Stimulated activated CD8-positive, alpha-beta memory T cell treated with anti-CD3 and anti-CD28 coated beads, Interleukin-12 subunit alpha, Interleukin-12 subunit beta, amount 100 ng/mL, for 24 hours (primary cell): ENCODE results near the gene GRAMD4.

Experiments used
- DNase-seq: peaks from one replicate; pipeline ENCODE4 v3.0.0-alpha.2; 2020; ENCODE audit errors: extremely low read depth

Gene GRAMD4

DNA sequence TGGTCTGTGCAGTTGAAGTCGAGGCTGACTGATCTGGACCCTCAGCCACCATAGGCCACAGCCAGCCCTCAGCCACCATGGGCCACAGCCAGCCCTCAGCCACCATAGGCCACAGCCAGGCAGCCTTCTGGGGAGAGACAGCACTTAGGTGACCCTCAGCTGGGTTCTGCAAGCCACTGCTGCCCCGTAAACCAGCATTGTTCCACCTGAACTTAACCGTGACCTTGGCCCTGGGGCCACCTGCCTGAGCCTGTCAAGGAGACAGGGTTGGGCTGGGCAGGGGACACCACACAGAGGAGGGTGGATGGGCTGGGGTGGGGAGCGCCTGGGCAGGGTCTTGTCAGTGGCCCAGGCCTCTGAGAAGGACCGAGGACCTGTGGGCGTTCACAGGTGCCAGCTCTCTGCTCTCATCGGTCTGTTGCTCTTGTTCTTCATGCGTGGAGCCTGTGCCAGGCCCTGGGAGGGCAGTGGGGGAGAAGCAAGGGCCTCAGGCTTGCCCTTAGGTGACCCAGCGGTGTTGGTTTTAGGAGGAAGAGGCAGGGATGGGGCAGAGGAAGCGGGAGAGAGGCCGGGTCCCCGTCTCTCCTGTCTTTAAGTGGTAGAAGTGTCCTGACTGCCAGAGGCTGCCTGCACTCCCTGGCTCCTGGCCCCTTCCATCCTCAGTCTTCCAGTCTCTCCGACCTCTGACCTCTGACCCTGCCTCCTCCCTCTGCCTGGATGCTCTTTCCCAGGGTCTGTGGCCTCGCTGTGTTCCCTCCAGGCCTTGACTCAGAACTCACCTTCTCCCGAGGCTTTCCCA lies 36.9 kb downstream of the GRAMD4 start:
- DNase-seq: no peak

DNA sequence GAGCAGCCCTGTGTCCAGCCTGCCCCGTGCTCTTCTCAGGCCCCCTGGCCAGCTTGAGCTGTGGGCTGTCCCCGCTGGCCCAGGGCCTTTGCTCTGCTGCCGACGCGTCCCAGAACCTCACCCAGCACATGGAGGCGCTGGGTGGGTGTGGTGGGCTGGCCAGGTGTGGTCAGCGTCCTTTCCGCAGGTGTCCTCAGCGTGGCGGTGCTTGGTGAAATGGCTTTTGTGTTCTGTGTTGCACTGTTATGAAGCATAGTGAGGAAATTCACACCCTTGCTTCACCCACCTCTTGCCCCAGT lies 37.4 kb downstream of the GRAMD4 start:
- DNase-seq: no peak

DNA sequence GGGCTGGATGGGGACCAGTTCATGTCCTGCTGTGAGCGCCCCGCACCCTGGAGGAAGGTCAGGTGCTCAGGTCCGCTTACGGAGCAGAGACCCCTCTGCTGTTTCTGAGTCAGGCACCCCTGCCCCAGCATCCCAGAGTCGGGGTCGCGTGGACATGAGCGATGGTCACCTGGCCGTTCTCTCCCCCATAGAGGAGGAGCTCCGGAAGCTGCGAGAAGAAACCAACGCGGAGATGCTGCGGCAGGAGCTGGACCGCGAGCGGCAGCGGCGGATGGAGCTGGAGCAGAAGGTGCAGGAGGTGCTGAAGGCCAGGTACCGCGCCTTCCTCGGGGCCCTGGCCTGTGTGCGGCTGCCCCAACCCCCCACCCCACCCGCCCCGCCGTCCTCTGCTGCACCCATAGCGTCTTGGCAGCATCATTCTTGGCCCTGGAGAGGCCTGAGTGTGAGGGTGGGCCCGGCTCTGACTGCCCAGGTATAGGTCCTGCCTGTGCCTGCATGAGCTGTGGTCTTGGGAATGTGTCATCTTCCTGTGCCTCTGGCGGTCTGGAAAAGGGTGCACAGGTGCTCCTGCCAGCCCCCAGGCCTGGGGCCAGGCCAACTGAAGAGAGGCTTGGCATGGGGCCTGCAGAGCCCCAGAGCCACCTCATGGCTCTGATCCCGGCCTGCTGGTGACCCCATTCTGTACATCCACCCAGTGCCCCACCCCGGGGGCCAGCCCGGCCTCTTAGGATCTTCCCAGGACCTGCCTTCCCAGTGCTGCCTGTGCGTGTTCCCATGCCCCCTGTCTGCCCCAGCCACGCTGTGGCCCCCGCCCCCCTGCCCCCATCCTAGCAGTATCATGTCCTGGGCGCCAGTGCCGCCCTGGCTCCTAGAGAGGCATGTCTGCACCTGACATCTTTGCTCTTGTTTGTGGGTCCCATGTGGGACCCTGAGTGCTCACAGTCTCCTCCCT lies 38.1 kb downstream of the GRAMD4 start:
- no peak for DNase-seq

DNA sequence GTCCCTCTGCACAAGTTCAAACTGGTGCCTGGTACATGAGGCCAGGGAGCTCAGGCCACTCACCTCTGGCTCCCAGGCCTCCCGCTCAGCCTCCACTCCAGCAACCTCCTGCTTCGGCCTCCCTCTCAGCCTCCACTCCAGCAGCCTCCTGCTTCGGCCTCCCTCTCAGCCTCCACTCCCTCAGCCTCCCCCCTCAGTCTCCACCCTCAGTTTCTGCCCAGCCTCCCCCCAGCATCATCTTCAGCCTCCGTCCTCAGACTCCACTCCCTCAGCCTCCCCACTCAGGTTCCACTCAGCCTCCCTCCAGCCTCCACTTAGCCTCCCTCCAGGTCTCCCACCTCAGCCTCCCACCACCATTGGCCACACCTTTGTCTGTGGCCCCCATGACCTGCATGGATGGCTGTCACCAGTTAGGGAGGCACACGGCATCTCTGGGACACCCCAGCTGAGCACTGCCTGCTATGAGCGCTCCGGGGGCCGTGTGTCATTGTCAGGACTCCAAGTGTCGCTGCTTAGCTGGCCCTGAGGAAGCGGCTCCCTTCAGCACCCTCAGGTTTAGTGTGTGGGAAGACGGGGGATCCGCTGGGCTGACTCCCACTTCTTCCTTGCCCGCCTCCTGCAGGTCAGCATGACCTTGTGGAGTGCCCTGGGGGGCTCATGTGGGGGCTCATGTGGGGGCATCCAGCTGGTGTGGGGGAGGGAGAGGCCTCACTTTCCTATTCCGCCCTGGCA lies 39.0 kb downstream of the GRAMD4 start:
- DNase-seq: no peak

DNA sequence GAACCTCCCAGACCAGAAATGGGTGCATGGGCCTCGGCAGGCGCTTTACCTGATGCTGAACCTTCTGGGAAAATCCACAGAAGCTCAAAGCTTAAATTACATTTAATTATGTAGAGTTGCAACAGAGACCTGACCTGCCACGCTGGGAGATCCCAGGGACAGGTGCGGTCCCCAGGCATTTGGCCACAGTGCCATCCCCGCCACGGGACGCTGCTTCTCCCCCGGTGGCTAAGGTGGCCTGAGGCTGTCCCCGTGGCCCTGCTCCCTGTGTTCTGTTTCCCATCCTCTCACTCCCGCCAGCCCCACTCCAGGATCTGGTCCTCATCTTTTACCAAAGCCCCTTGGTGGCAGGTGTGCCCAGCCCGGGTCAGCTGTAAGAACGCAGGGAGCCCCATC lies 39.6 kb downstream of the GRAMD4 start:
- DNase-seq: no peak

DNA sequence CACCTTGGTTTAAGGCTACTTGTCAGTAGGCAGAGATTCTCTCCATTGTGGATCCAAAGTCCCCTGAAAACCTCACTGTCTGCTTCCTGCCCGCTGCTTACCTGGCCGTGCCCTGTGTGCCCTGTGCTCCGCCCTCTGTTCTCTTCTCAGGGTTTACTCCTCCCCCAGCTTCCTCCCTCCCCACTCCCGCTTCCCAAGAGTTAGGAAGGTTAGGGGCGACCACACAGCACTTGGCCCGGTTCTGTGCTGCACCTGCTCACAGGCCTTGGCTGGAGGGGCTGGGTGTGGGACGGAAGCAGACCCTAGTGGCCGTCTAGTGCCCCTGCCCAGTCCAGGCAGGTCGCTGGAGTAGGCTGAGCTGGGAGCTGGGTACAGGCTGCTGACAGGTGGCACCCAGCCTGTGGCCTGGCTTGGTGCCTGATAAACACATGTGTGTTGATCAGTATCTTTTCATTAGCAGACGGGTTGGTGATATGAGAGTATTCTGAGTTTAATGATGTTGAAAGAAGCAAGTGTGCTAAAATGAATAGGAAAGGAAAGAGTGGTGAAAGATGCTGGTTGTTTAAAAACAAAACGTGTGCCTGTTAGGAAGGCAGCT lies 40.5 kb downstream of the GRAMD4 start:
- DNase-seq: no peak

DNA sequence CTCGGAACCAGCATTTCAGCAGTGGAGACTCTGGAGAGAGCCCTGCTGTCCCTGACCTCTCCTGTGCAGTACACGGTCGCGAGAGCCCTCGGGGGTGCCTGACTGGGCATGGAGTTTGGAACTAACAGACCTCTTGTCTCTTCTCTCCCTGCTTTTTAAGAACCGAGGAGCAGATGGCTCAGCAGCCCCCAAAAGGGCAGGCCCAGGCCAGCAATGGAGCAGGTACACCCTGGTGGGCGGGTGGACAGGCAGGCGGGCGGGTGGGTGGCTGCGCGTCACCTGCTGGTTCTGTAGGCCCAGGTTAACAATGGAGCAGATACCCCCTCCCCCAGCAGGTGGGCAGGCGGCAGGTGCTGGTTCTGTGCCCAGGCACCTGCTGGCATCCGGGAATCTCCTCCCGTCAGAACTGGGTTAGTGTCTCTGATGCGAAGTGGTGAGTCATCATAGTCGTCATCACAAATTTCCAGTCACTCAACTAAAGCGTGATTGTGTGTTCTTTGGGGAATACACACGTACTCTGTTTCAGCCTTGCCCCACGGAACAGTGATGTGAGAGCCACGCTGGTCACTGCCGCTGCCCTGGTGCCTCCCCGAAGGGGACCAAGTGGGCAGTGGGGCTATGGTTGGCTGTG lies 41.1 kb downstream of the GRAMD4 start:
- no peak for DNase-seq

DNA sequence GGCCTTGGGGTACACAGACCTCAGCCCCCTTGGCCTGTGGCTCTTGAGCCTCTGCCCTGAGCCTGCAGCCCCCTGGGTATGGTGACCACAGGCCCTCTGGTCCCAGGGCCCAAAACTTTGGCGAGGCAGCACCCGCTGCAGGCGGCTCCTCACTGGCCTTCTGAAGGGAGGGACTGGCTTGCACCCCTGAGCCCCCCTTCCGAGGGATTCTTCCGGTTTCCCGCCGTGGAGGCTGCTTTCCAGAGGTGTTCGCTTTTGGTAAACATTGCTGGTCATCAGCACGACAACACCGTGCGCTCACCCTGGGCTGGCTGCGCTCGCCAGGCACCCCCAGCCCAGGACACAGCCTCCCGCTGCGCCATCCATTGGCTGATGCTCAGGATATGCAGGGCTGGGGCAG lies 42.0 kb downstream of the GRAMD4 start:
- DNase-seq: no peak

DNA sequence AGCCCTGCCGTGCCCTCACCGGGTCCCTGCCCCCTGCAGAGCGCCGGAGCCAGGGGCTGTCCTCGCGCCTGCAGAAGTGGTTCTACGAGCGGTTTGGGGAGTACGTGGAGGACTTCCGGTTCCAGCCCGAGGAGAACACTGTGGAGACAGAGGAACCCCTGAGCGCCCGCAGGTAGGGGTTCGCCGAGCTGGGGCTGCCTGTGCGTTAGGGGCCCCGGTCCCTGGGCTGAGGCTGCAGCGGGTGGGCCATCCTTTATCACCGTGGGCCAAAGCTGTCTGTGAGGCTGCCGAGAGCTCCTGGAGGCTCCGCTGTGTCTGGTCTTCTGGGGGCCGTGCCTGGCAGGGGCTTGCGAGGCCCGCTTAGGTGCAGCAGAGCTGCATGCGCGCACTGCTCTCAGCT lies 42.8 kb downstream of the GRAMD4 start:
- DNase-seq: no peak

DNA sequence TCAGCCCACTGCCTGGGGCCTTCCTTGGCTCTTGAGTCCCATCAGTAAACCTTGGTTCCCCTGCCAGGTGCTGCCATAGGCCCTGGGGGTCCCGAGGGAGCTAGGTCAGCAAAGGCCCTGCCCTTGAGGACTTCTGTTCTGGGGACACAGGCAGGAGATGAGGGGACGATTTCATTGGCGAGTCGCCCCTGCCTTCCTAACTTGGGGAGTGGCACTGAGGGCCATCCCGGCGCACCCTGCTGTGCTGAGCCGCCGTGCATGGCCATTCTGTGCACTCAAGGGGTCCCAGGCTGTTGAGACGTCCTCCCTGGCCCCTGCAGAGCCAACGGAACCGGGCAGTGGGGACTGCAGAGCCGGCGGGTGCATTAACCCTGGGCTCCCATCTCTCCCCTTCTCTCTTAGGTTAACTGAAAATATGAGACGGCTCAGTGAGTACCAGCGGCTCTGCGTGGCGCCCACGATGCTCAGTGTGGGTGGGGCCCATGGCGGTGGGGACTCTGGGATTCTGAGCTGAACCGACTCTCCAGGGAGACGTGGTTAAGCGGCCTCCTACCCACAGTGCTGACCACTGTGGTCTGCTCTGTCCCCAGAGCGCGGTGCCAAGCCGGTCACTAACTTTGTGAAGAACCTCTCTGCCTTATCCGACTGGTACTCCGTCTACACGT lies 43.4 kb downstream of the GRAMD4 start:
- DNase-seq: no peak

DNA sequence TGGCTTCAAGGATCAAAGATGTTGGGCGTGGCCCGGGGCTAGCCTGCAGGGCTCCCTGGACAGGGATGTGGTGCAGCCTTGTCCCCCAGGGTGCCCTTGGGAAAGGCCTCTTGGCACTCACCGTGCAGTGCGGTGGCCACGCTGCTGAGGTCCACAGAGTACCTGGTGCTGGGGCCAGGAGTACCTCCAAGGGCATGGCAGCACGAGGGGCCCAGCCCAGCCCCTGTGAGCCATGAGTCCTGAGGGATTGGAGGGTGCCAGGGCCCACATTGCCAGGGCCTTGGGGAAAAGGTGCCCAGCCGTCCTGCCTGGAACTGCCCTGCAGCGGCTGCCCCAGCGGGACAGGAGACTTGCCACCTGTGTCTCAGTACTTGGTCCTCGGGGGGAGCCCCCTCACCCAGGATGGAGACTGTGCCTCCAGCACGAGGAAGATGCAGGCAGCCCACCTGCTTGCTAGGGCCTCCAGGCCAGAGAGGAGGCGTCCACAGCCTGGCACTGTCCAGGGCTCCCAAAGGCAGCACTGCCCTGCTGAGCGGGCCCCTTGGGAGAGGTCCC lies 44.2 kb downstream of the GRAMD4 start:
- DNase-seq: no peak

DNA sequence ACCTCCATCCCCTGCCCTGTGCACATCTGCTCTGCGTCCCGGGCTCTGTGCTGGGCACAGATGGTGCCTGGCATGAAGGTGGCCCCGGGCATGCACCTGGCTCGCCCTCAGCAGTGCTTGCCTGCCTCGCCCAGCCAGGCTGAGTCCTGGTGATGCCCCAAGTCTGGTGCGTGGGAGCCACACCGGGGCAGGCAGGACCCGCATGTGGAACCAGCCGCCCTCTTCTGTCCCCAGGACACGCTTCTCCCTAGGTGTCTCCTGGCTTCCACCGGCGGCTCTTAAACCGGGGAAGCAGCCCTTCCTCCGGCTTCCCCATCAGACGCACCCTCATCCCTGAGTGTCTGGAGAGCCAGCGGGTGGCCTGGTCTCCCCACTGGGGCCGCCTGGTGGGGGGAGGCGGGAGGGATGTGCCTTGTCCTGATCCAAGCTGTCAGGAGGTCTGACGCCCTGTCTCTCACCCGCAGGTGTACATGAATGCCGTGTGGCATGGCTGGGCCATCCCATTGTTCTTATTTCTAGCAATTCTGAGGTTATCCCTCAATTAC lies 45.0 kb downstream of the GRAMD4 start:
- no peak for DNase-seq

DNA sequence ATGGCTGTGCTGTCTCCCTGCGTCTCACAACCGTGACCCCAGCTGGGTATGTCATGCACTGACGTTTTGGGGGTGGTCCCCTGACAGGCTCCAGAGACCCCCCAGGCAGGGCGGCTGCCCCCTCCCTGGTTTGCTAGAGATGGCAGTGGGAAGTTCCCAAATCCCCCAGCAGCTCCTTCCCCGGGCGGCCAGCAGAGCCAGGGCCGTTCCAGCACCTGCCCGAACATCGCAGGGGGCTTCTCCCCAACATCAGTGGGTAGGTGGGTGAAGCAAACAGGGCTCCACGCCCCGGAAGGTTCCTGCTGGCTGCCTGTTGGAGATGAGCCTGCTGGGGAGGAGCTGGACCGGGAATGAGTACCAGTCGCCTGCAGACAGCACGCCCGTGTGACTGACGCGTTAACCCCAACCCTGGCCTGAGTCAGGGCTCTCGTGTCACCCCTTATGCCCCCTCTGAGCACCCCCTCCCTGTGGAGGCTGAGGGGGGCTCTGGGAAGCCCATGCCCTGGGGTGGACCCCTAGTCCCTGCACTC lies 45.6 kb downstream of the GRAMD4 start:
- DNase-seq: no peak

DNA sequence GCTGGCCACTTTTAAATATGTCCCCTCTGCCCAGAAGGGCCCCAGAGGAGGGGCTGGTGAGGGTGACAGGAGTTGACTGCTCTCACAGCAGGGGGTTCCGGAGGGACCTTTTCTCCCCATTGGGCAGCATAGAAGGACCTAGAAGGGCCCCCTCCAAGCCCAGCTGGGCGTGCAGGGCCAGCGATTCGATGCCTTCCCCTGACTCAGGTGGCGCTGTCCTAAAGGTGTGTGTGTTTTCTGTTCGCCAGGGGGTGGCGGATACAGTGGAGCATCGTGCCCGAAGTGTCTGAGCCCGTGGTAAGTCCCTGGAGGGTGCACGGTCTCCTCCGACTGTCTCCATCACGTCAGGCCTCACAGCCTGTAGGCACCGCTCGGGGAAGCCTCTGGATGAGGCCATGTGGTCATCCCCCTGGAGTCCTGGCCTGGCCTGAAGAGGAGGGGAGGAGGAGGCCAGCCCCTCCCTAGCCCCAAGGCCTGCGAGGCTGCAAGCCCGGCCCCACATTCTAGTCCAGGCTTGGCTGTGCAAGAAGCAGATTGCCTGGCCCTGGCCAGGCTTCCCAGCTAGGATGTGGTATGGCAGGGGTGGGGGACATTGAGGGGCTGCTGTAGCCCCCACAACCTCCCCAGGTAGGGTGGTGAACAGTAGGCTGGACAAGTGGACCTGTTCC lies 46.5 kb downstream of the GRAMD4 start:
- no peak for DNase-seq

DNA sequence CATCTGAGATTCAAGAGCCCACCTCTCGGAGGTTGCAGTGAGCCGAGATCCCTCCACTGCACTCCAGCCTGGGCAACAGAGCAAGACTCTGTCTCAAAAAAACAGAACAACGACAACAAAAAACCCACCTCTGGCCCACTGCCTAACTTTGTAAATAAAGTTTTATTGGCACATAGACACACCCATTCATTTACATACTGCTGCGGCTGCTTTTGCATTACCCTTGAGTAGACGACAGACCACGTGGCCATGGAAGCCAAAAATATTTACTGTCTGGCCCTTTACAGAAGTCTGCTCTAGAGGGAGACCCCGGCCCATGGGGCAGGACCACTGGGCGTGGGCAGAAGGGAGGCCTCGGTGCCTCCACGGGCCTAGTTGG lies 47.0 kb downstream of the GRAMD4 start:
- DNase-seq: no peak

DNA sequence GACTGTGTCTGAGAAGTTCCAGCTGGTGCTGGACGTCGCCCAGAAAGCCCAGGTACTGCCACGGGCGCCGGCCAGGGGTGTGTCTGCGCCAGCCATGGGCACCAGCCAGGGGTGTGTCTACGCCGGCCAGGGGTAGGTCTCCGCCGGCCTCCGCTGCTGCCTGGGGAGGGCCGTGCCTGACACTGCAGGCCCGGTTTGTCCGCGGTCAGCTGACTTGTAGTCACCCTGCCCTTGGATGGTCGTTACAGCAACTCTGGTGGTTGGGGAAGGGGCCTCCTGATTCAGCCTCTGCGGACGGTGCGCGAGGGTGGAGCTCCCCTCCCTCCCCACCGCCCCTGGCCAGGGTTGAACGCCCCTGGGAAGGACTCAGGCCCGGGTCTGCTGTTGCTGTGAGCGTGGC lies 47.9 kb downstream of the GRAMD4 start:
- no peak for DNase-seq

DNA sequence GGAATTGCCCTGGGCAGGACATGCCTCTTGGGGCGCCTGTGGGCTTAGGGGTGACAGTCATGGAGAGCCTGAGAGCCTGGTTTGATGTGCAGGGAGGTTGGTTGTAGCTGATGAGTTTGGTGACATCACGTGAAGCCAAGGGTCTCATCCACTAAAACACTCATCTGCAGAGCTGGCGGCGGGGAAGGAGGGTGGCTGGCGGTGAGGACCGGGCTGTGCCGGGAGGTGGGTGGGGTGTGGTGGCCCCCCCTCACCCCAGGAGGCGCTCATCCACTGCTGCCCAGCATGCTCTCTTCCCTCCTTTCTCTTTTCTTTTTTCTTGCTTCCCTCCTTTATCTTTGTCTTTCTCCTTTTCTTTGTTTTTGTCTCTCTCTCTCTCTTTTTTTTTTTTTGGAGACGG lies 49.0 kb downstream of the GRAMD4 start:
- no peak for DNase-seq

DNA sequence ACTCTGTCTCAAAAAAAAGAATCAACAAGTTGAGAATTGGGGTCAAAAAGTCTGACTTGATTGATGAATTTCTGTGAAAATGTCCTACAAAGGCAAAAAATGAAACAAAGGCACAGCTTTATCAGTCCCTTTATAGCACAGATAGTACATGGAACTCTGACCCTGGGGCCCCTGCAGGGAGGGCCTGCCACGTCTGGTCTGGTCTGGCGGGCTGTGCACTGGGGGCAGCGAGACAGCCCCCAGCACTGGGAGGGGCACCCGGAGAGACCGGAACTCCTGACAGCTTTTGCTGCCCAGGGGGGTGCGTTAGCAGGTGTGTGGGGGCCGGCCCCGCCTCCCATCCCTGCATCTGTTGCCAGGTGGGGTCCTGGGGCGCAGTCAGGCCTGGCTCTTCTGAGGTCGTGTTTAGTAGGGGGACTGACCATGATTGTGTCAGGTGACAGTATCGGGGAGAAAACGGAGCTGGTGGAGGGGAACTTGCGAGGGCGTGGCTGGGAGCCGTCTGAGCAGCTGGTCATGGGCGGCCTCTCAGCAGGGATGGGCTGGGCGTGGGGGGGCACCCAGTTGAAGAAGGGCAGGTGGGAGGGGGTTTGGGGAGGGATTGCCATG lies 51.7 kb downstream of the GRAMD4 start:
- no peak for DNase-seq

DNA sequence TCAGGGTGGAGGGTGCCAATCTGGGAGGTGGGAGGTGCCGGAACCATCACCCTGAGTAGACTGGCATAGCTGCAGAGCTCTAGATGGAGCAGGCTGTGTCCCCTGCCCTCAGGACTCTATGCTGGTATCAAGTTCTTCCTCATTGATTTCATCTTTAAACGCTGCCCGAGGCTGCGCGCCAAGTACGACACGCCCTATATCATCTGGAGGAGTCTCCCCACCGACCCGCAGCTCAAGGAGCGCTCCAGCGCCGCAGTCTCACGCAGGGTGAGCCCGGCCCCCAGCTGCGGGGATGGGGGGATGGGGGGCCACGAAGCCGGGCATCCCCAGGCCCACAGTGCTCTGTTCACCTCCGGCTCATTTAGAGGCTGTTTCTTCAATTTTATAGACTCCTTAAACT lies 52.5 kb downstream of the GRAMD4 start:
- DNase-seq: no peak
